ENCODE data around the gene TRIAP1. TPM values are rescaled to one million over a fixed set of nuclear protein-coding genes. Genes with fewer than 3 reads are reported as not detected.

The TRIAP1 gene
- total RNA-seq, 4 donors from 2014 or later: 14.4 to 33.7 (median 28.0) TPM

DNA sequence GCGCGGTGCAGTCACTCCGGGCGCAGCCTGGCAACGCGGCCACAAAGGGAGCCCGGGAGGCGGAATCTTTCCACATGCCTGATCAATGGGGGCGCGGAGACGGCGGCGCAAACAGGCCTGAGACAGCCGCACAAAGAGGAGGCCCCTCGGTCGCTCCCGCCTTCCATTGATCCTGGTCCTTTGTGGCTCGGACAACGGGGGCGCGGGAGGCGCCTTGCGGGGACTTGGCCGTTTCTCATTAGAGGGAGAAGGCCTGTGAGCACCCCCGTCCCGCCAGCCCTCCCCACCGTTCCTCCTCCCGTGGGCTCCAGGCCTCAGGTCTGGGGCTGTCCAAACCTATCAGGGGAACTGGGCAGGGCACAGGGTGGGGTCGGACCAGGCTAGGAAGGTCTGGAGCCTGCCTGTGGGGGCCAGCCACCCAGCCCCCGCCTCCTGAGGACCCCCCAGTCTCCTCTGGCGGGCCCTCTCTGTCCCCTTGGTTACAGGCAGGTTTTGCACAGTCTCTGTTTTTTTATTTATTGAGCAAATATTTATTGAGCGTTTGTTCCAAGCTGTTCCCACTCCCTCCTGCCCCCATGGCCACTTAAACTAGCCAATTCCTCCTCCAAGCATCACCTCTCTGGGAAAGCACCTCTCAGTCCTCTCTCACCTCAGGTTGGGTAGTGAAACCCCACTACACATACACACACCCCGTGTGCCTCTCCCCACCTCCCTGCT lies 48.2 kb downstream of the TRIAP1 start:
- no peak for DNase-seq
- no peak for ATAC-seq
- in situ Hi-C loops (cut with MboI; ENCODE audit: low sequenced_read_pairs in 4 of 4): no loop called here

DNA sequence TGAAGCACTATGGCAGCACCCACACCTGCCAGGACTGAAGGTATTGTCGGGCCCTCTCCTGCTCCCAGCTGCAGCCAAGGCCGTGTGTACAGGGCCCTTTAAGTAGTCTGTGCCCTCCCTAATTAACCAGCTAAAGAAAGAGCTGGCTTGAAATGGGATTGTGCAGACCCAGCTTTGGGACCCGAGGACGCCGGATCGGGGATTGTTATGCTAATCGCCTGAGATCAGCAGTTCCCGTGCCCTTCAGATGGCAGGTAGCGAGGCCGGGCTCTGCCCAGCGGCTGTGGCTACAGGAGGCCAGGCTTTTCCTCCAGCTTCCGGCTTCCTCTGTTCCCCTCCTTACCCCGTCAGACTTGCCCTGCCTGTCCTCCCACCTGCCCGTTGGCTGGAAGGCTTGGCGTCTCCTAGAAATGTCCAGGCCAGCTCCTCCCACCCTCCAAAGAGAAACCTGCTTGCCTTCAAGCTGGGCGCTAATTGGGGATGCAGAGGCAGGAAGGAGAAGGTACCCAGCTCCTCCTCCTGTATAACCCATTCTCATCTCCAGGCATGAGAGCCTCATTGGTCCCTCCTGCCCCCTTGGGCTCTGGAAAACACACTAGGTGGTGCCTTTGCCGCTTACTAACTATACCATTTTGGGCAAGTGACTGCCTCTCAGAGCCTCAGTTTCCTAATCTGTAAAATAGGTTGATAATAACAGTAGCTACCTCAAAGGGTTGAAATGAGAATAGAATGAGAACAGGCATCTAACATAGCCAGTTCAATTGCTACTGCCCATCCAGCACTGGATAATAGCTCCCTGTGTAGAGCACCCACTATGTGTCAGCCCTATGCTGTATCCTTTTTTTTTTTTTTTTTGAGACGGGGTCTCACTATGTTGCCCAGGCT lies 51.5 kb downstream of the TRIAP1 start:
- intact Hi-C loops (cut with DNase I; ENCODE audit: low total_unique reads): no loop called here
- H3K36me3 ChIP-seq: no peaks in the 10 kb centered on the region
- TF ChIP-seq POLR2A (IDR thresholded peaks at IDR 0.05): no peak
- TF ChIP-seq, protein P1, sequence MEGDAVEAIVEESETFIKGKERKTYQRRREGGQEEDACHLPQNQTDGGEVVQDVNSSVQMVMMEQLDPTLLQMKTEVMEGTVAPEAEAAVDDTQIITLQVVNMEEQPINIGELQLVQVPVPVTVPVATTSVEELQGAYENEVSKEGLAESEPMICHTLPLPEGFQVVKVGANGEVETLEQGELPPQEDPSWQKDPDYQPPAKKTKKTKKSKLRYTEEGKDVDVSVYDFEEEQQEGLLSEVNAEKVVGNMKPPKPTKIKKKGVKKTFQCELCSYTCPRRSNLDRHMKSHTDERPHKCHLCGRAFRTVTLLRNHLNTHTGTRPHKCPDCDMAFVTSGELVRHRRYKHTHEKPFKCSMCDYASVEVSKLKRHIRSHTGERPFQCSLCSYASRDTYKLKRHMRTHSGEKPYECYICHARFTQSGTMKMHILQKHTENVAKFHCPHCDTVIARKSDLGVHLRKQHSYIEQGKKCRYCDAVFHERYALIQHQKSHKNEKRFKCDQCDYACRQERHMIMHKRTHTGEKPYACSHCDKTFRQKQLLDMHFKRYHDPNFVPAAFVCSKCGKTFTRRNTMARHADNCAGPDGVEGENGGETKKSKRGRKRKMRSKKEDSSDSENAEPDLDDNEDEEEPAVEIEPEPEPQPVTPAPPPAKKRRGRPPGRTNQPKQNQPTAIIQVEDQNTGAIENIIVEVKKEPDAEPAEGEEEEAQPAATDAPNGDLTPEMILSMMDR (IDR thresholded peaks at IDR 0.05 in 4 of 5, conservative IDR thresholded peaks at IDR 0.05 in 1 of 5): no peak
- ATAC-seq: no peak
- in situ Hi-C loops (cut with MboI; ENCODE audit: low sequenced_read_pairs in 4 of 4): no loop called here
- H3K27ac ChIP-seq: no peak overlapping the region
- no peak for DNase-seq
- H3K4me3 ChIP-seq: no peak overlapping the region
- no peaks in the 10 kb centered on the region for H3K4me1 ChIP-seq
- H3K9me3 ChIP-seq: no peaks in the 10 kb centered on the region
- peaks cover 20 to 37% (median 30%) of the 10 kb centered on the region in 3 donors for H3K27me3 ChIP-seq

More for the DNA sequence above, 48.2 kb downstream of the TRIAP1 start:
- Histone ChIP-seq H3K4me1 (no peaks in the 10 kb centered on the region), H3K27me3 (peaks cover 20 to 30% (median 22%) of the 10 kb centered on the region in 3 donors), H3K36me3 (no peaks in the 10 kb centered on the region), H3K27ac (no peak overlapping the region), H3K9me3 (no peaks in the 10 kb centered on the region), H3K4me3 (no peak overlapping the region)
- TF ChIP-seq, protein P1 (IDR thresholded peaks at IDR 0.05 in 4 of 5, conservative IDR thresholded peaks at IDR 0.05 in 1 of 5): no peak
- TF ChIP-seq POLR2A (IDR thresholded peaks at IDR 0.05): no peak
- intact Hi-C loops (cut with DNase I; ENCODE audit: low total_unique reads): no loop called here

Other genes starting within 250 kb of the TRIAP1 start
- gene RPLP0, start 245.3 kb downstream of the TRIAP1 start, total RNA-seq: 1,000 to 10,000 TPM; 2,008 to 3,982 (median 3,189) TPM
- gene PXN, start 180.7 kb downstream of the TRIAP1 start, total RNA-seq: 100 to 1,000 TPM in 1 of 4 donors, 10 to 100 TPM in 3; 48.8 to 102 (median 77.9) TPM
- under 1 TPM in 2 of 4 donors, not detected in 2; under 0.01 TPM for gene RNU4-2, start 154.5 kb downstream of the TRIAP1 start, total RNA-seq
- gene RNU4-1, start 153.1 kb downstream of the TRIAP1 start, total RNA-seq: under 1 TPM in 1 of 4 donors, not detected in 3; under 0.01 TPM
- gene SIRT4, start 144.1 kb downstream of the TRIAP1 start, total RNA-seq: 10 to 100 TPM in 1 of 4 donors, 1 to 10 TPM in 3; 2.5 to 13.2 (median 6.7) TPM
- not detected for gene PLA2G1B, start 118.6 kb downstream of the TRIAP1 start, total RNA-seq
- gene MSI1, start 77.2 kb downstream of the TRIAP1 start, total RNA-seq: under 1 TPM in 1 of 4 donors, not detected in 3; 0.16 TPM
- 10 to 100 TPM; 46.9 to 90.8 (median 74.3) TPM for gene COX6A1, start 8.3 kb downstream of the TRIAP1 start, total RNA-seq
- 10 to 100 TPM; 14.5 to 20.7 (median 18.4) TPM for gene GATC, start 60 bp upstream of the TRIAP1 start, total RNA-seq
- gene SRSF9, start 23.4 kb upstream of the TRIAP1 start, total RNA-seq: 10 to 100 TPM; 13.5 to 18.6 (median 16.0) TPM
- gene DYNLL1, start 49.7 kb upstream of the TRIAP1 start, total RNA-seq: 10 to 100 TPM; 16.7 to 45.0 (median 32.6) TPM
- gene COQ5, start 82.8 kb upstream of the TRIAP1 start, total RNA-seq: 10 to 100 TPM; 34.5 to 47.3 (median 39.2) TPM
- gene RNF10, start 88.0 kb upstream of the TRIAP1 start, total RNA-seq: 100 to 1,000 TPM; 152 to 282 (median 247) TPM
- 10 to 100 TPM; 12.2 to 23.3 (median 15.2) TPM for gene POP5, start 135.0 kb upstream of the TRIAP1 start, total RNA-seq
- gene CABP1, start 194.2 kb upstream of the TRIAP1 start, total RNA-seq: 1 to 10 TPM in 1 of 4 donors, under 1 TPM in 2, not detected in 1; 0.52 to 1.6 (median 0.62) TPM
- gene MLEC, start 240.8 kb upstream of the TRIAP1 start, total RNA-seq: 10 to 100 TPM; 46.5 to 89.4 (median 60.1) TPM